Epithelial cell of prostate (primary cell): ENCODE measurements around the gene BORCS6.

Source experiments
- DNase-seq: peaks from one replicate; pipeline ENCODE4 v3.0.0-alpha.2; 2011; ENCODE audit warnings: low read depth, low spot score
- H3K27ac ChIP-seq: fragments of 450-650 bp; 2 replicates; pipeline ENCODE4 v1.5.1; 2017; ENCODE audit warnings: mild to moderate bottlenecking

Gene BORCS6

DNA sequence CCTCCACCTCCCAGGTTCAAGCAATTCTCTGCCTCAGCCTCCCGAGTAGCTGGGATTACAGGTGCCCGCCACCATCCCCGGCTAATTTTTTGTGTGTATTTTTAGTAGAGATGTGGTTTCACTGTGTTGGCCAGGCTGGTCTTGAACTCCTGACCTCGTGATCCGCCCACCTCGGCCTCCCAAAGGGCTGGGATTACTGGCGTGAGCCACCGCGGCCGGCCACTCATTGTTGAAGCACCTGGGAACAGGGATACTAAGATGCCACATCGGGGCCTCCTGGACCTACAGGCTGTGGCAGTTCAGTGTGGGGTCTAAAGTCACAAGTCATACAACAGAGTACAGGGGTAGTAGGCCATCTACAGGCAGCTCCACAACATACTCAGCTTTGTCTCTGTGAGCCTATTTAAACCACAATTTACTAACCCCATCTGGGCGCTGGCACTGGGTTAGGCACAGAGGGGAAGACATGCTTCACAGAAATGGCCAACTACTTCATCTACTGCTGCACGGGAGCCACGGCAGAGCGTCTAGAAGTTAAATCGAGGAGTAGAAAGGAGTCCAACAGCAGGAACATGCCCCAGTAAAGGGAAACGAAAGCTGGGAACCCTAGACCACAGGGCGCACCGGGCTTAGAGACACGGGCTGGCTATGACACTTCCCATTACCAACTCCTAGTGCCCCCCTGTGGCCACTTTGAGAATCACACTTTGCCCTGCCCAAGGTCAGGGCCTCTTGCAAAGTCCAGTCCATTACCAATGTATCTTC lies 31.5 kb downstream of the BORCS6 start:
- DNase-seq, result no peak
- no peak overlapping the region for H3K27ac ChIP-seq

DNA sequence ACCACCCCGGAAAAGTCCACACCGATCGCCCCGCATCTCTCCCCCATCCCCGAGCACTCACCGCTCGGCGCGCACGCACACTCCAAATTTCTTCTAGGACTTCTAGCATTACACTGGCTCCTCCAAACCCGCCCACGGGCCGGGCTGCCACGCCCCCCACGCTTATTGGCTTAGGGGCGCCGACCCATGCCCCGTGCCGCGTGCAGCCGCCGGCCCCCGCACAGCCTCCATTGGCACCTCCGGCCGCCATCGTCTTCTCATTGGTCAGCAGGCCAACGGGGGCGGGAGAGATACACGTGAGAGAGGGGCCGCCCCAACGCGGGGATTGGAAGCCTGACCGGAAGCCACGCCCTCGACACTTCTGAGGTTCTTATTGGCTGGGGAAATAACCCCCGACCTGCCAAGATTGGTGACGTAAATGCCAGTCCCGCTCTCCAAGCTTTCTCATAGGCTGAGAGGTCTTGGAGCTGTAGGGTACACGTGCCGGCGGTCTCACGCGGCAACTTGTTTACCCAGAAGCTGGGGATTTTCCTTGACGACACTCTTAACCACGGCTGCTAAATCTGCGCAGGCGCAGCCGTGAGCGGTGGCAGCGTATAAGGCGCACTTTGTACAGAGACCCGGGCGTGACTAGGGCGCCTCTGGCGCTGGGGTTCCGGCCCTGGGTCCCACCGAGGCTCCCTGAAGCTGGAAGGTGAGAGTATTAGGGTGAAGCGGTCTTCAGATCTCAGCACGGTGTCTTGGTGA lies 33.6 kb downstream of the BORCS6 start:
- peak; percentile 100 for DNase-seq
- peak overlapping the region; percentile 100 for H3K27ac ChIP-seq

DNA sequence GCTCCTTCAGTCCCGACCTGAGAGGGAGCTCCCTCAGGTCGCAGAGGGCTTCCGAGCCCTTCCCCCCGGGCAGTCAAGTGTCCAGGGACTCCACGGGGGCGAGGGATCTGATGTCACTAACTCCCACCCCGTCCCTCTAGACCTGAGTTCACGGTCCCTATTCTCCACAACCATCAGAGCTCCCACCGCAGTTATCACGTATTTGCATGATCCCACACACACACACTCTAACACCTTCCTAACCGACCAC lies 34.1 kb downstream of the BORCS6 start:
- peak overlapping the region; percentile 100 for H3K27ac ChIP-seq
- DNase-seq, result no peak

DNA sequence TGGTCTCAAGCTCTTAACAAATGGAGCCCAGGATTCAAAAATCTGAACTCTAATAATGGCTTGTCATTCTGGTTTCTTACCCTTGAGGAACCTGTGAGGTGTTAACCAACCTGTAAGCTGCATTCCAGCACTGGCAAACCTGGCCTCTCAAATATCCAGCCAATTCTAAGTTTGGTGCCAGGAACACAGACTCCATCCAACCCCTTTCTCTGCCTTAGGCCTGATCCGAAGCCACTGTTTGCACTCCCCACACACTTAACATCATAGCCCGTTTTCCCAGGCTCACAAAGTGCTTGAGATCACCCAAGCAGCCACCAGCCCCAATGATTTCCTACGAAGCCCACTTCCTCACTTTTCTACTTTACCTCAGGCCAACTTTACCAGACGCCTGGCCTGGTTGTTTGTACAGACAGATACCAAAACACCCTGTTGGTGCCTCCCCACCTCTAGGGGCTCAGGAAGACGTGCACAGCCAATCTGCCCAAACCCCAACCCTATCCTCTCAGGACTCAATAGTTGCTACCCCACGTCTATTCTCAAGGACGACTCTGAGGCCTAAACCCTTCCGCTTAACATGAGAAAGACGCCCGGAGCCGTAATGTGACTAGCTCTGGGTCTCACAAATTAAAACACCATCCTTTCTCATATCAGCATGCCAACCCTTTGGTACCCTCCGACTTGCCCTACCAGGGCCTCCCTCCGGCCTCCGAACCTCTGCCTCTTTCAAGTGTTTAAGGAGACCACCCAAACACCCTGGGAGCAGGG lies 34.6 kb downstream of the BORCS6 start:
- DNase-seq, result no peak
- peak overlapping the region; percentile 100 for H3K27ac ChIP-seq

DNA sequence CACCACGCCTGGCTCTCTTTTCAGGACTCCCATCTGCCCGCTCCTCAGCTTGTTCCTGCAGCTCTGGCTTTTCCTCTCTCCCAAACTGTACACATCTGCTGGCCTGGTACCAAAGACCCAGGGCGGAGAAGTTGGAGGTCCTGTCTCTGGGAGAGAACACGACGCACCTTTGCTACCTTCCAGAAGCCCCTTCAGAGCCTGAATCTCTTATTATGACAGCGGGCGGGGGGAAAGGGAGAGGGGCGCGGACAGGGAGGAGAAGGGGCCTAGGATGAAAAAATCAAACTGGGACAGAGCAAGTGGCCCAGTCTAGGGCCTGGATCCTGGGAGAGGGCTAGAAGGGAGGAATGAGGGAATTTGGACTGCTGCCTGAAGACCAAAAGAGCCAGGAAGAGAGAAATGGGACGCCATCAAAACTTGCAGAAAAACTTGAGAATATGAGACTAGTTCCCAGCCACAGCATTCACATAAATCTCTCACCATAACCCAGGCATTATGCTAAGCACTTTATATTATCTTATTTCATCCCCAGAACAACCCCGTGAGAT lies 35.3 kb downstream of the BORCS6 start:
- DNase-seq, result no peak

DNA sequence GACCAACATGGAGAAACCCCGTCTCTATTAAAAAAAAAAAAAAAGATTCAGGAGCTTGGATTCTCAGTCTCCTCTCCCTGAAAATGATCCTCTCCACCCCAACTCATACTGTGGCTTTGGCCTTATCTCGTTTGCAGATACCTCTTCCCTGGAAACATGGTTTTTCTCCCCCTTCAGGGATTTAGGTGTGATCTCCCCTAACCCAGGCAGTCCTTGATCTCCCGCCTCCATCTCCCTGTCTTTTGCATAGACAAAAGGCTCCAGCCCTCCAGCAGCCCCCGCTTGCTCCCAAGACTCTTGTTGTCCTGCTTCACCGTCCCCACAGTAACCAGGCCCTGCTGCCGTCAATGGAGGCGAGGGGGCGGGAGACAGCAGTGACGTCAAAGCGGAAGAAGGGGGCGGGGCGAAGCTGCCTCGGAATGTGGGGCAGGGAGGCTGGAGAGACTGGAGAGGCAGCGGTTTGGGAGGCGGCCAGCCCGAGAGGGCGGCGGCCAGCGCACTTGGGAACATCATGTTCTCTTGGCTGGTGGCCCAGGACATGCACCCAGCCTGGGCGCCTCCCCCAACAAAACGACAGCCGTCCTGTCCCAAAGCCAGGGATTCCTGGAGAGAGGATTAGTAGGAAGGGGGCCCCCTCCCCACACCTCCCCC lies 35.9 kb downstream of the BORCS6 start:
- H3K27ac ChIP-seq, result peak overlapping the region; percentile 100
- peak; percentile 90 for DNase-seq

More for the DNA sequence above, 35.3 kb downstream of the BORCS6 start:
- H3K27ac ChIP-seq, result peak overlapping the region; percentile 100

DNA sequence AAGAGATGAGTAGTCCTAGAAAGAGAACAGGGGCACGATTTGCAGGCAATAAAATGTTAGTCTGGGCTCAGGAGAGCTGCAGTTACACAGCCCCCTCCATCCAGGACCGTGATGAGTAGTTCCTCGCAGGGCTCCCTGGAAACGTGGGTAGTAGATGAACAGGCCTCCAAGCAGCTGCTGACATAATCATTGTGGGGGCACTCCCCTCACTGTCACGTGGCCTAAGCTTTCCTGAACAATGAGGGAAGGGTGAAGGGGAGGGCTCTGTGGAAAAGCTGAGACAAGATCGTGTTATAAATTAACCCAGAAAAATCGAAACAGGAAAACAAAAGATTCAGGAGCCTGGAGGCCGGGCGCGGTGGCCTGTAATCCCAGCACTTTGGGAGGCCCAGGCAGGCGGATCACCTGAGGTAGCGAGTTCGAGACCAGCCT lies 36.4 kb downstream of the BORCS6 start:
- peak; percentile 95 for DNase-seq
- H3K27ac ChIP-seq, result peak overlapping the region; percentile 100

DNA sequence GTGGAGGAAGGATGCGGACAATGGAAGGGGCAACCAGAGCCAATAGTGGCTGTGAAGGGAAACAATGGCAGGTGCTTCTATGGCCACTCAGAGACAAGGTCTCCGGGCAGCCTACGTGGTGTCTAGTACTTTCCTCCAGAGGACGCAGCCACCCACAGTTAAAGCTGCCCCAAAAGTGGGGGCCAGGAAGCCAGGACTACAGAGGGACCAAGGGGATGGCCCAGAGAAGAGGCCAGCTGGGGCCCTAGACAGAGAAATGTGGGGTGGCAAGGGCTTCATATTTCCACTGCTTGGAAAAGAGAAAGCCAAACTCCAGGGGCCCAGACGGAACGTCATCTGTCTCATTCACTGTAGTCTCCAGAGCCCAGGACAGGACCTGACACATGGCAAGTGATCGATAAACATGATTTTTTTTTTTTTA lies 36.9 kb downstream of the BORCS6 start:
- DNase-seq, result no peak
- H3K27ac ChIP-seq, result peak overlapping the region; percentile 100

DNA sequence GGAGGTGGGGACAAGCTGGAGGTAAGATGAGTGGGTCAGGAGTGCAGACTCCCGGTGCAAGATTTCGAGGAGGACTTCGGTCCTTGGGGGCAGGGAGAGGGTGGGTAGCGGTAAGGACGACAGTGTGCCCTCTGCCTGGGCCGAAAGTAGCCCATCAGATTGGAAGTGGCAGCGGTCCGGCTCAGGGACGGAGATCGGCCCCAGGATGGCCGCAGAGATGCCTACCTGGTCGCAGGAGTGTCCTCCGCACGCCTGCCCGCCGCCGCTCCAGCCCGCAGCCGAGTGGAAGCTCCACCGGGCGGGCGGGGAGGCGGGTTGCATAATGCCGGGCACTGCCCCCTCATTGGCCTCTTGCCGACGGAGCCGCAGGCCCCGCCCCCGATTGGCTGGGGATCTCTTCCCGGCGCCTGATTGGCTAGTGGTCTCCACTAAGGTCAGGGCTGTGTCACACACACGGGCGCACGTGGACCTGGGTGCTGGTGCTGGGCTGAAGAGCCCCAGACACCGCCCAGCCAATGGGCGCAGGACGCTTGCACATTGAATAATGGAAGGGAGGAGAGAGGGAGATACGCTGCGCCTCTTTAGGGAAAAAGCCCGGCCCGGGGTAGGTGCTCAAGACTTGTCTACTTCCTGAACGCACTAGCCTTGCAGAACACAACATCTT lies 37.7 kb downstream of the BORCS6 start, which contains the start of gene PER1:
PER1 (minus strand) TSS at position 293 of the 664 bp plus-strand sequence. CDS start 1,698 bp downstream, outside the sequence.
- peak within 1 kb of the TSS; percentile 100 for H3K27ac ChIP-seq
- DNase-seq, result peak; percentile 80

DNA sequence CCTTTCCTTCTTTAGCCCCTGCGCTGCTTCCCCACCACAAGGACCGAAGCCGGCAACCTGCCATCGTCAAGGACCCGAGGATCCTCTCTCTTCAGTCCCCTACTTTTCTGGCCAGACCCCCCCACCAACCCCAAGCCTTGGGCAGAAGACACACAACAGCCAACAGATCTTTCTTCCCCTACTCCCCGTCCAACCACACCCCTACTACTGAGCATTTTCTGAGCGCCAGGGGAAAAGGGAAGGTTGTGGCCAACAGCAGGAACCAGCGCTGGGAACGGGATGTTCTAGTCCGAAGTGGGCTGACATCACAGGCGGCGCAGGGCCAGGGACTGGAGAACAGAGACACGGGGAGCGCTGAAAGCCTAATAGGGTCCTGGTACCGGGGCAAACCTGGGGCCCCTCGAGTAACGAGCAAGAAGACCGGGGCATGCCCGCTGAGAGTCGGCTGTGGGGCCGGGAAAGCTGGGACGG lies 38.3 kb downstream of the BORCS6 start:
- H3K27ac ChIP-seq, result peak overlapping the region; percentile 100
- DNase-seq, result no peak

DNA sequence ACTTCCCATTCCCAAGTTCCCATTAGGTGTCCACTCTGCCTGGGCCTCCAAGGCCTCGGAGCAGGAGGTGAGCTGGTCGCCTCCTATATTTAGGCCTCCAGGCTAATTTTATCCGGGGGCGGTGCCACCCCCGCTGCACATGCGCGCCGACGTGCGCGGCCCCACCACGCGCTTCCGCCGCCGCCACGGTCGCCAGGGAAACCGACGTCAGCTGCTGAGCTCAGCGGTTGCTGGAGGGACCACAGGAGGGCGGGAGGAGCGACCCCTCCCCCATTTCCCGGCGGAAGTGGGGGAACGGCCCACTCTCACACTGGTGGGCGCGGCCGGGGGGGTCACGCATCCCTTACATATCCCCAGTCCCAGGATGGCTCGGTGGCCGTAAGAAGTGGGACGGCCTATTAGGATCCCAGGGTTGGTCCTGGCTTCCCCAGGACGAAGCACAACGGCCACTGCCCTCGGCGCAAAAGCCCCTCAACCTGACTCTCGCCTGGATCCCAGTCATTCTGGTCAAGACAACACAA lies 38.8 kb downstream of the BORCS6 start:
- DNase-seq, result no peak
- H3K27ac ChIP-seq, result peak overlapping the region; percentile 100

DNA sequence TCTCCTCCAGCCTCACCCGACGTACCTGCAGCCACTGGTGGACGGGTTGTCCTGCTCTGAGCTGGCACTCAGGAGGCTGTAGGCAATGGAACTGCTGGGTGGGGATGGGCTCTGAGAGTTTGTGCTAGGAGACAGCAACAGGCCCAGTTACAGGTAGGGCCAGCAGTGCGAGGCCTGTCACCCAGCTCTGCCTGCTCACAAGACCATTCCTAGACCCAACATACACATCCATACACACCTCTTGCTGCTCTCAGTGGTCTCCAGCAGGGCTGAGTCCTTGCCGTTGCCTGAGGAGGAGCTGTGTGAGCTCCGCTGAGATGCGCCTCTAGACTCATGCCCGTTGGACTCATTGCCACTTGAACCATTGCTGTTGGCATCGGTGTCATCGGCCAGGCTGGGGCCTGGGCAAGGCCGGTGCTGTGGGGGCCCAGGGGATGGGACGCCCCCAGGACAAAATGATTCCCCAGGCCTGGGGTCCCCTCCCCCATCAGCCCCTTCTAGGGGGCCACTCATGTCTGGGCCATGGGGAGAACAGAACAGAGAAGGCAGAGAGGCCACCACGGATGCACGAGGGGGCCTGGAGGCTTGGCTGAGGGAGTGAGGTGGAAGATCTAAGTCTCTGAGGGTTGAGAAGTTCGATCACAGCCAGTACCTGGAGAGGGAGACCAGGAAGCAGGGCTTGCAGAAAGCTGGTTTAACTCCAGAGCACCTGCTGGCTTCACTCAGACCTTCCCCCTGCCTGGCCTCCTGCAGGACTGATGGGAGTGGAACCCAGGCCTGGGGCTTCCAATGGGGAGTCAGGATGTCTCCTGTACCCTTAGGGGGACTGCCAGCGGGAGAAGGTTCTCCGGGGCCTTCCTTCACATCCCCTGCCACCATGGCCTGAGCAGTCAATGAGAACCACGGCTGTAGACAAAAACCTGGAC lies 39.5 kb downstream of the BORCS6 start:
- peak overlapping the region; percentile 100 for H3K27ac ChIP-seq
- DNase-seq, result no peak

DNA sequence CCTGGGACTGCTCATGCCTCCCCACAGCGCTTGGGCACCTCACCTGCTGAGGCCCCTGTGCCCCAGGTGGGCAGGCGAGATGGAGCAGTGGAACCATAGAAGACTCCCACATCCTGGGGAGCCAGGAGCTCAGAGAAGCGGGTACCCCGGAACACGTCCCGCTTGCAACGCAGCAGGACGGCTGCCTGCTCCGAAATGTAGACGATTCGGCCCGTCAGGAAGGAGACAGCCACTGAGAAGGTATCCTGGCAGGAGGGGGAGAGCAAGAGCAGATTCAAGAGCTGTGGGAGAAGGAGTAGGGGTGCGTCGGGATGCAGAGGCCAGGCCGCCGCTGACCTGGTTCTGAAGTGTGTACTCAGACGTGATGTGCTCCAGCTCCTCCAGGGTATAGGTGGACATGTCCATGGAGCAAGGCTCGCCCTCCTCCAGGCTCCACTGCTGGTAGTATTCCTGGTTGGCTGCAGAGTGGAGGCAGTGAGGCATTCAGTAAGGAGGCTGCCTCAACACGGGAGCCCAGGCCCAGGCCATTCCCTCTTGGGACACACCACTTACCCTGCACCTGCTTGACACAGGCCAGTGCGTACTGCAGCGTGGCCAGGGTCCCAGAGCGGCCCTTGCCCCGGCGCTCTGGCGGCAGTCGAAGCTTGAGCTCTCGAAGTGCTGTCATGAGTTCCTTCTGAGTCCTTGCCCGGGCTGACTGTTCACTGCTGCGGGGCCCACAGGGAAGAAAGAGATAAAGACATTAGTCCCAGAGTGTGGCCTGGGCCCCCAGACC lies 40.4 kb downstream of the BORCS6 start:
- H3K27ac ChIP-seq, result no peak overlapping the region
- DNase-seq, result no peak

DNA sequence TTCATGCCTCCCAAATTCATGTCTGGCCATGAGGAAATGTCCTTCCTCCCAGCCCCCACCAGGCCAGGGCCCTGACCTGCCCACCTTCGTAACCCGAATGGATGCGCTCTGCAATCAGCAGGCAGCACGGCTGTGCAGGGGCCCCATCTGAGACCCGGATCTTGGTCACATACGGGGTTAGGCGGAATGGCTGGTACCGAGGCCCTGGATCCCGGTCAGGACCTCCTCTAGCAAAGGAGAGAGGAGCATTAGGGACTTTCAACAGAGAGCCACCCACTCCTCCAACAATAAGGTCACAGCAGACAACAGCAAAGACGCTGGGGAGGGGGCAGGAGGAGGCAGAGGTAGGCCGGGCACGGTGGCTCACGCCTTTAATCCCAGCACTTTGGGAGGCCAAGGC lies 41.4 kb downstream of the BORCS6 start:
- DNase-seq, result no peak
- no peak overlapping the region for H3K27ac ChIP-seq

DNA sequence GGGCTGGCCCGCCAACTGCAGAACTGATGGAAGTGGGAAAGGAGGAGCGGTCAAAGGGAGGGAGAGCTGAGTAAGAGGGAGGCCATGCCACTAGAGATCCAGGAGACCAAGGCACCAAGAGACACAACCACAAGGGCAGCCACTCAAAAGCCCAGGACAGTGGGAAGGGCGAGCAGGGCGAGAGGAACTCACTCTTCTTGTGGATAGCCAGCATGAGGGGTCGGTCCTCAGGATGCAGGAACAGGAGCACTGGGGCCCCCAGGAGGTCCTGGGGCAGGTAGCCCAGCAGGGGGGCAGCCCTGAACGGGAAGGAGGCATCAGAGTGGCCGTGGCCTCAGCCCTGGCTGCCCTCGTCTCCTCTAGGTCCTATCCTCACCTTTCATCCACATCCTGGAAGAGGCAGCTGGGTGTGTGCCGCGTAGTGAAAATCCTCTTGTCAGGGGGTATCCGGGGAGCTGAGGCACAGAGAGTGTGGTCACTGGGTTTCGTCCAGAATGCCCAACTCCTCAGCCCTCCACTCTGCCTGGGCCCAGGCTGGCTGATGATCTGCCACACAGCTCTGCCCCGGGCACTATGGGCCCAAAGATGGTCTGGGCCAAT lies 42.1 kb downstream of the BORCS6 start:
- H3K27ac ChIP-seq, result no peak overlapping the region
- no peak for DNase-seq

DNA sequence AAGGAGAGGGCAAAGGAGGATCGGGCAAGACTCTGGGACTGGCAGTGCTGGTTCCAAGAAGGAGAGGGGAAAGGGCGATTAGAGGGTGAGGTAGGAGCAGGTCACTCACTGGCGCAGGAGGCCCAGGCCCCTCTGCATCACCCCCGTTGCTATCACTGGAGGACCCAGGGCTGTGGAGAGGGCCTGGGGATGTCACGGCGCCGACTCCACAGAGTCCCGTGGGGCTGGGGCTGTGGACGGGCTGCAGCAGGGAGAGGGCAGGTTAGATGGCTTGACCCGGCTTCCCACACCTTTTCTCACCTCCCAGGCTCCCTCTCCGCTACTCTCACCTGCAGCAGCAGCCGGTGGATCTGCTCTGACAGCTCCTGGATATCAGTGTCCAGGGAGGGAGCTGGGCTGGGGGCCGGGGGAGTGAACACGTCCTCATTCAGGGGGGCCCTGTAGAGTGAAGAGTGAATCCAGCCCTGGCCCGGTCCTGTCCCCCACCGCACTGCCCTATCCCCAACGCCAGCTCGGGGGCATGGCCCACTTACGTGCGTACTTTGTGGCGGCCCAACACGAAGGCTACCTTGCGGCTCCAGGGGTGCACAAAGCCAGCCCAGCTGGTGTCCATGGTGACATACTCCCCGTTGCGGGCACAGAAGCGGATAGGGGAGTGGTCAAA lies 42.7 kb downstream of the BORCS6 start:
- no peak for DNase-seq
- no peak overlapping the region for H3K27ac ChIP-seq
